Vagina (tissue), 2 donors: Measurements from ENCODE around the gene CNTNAP4.

Source experiments
- POLR2A ChIP-seq, 2 donors: fragments of 450-650 bp; IDR thresholded peaks; one replicate each; pipeline ENCODE4 v1.6.1; 2017; ENCODE audit warnings: antibody characterized with exemption in 2 of 2, mild to moderate bottlenecking in 2 of 2, moderate library complexity in 2 of 2
- TF ChIP-seq, protein P1 (sequence below), 3 experiments: fragments of 450-650 bp in 2 of 3; fragments of 200-600 bp in 1 of 3; sonication (generic) in 1 of 3; IDR thresholded peaks; one replicate each; pipeline ENCODE4 v1.5.1; 2017 to 2019; ENCODE audit warnings: antibody characterized with exemption in 3 of 3, mild to moderate bottlenecking in 2 of 3, moderate library complexity in 2 of 3

- TF ChIP-seq, protein P1, sequence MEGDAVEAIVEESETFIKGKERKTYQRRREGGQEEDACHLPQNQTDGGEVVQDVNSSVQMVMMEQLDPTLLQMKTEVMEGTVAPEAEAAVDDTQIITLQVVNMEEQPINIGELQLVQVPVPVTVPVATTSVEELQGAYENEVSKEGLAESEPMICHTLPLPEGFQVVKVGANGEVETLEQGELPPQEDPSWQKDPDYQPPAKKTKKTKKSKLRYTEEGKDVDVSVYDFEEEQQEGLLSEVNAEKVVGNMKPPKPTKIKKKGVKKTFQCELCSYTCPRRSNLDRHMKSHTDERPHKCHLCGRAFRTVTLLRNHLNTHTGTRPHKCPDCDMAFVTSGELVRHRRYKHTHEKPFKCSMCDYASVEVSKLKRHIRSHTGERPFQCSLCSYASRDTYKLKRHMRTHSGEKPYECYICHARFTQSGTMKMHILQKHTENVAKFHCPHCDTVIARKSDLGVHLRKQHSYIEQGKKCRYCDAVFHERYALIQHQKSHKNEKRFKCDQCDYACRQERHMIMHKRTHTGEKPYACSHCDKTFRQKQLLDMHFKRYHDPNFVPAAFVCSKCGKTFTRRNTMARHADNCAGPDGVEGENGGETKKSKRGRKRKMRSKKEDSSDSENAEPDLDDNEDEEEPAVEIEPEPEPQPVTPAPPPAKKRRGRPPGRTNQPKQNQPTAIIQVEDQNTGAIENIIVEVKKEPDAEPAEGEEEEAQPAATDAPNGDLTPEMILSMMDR (IDR thresholded peaks at IDR 0.05), result no peak
- no peak for TF ChIP-seq POLR2A (IDR thresholded peaks at IDR 0.05)
Measured at GRCh38 chr16:76351441-76351840, 74.2 kb downstream of the CNTNAP4 start.
